Neural progenitor cell (in vitro differentiated cells): ENCODE measurements around the gene ZBTB46.

Experiments used
- EZH2phosphoT487 ChIP-seq: fragments of 200-600 bp; sonication (generic); IDR thresholded peaks from 2 replicates; pipeline ENCODE4 v1.6.1; 2017; ENCODE audit warnings: antibody characterized with exemption
- TF ChIP-seq, protein P1 (sequence below): fragments of 200-600 bp; sonication (generic); IDR thresholded peaks from 2 replicates; pipeline ENCODE4 v1.5.1; 2017; ENCODE audit warnings: antibody characterized with exemption, mild to moderate bottlenecking

DNA sequence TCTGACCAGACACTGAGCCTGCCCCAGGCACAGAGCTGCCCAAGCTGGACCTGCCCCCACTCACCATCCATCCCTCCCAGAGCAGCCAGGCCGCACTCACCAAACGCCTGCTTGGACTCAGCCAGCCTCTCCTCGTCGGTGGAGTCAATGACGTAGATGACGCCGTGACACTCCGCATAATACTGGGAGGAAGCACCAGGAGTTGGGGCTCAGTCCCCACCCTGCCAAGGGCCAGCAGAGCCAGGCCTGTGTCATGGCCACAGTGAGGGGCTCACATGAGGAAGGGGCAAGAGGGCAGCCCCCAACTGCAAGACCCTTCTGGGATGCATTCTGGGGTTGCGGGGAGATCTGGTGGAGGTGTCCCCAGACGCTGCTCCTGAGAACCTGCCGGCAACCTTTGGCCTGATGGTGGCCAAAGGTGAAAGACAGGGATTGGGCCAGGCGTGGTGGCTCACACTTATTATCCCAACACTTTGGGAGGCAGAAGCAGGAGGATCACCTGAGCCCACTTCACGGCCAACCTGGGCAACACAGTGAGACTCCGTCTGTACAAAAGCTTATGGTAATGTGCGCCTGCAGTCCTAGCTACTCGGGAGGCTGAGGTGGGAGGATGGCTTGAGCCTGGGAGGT lies 128.9 kb downstream of the ZBTB46 start:
- TF ChIP-seq, protein P1, sequence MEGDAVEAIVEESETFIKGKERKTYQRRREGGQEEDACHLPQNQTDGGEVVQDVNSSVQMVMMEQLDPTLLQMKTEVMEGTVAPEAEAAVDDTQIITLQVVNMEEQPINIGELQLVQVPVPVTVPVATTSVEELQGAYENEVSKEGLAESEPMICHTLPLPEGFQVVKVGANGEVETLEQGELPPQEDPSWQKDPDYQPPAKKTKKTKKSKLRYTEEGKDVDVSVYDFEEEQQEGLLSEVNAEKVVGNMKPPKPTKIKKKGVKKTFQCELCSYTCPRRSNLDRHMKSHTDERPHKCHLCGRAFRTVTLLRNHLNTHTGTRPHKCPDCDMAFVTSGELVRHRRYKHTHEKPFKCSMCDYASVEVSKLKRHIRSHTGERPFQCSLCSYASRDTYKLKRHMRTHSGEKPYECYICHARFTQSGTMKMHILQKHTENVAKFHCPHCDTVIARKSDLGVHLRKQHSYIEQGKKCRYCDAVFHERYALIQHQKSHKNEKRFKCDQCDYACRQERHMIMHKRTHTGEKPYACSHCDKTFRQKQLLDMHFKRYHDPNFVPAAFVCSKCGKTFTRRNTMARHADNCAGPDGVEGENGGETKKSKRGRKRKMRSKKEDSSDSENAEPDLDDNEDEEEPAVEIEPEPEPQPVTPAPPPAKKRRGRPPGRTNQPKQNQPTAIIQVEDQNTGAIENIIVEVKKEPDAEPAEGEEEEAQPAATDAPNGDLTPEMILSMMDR = no peak
- TF ChIP-seq EZH2phosphoT487 = no peak
